GM21423 (cell line): ENCODE data around the gene KCNB1.
"Not testable (repeated sequence)": the region's sequence is repeated elsewhere in the genome, so short reads cannot be mapped to it uniquely, and the experiment has no call there.

Source experiments
- ATAC-seq: cut with Tn5 transposase; IDR thresholded peaks from one replicate; pipeline ENCODE4 v1.9.1; 2021; ENCODE audit warnings: mild to moderate bottlenecking, moderate library complexity; ENCODE audit not compliant: unreplicated experiment

KCNB1 gene

GRCh38 chr20:49330701-49331615 is 151.5 kb downstream of the KCNB1 start:
- ATAC-seq, result no peak

DNA sequence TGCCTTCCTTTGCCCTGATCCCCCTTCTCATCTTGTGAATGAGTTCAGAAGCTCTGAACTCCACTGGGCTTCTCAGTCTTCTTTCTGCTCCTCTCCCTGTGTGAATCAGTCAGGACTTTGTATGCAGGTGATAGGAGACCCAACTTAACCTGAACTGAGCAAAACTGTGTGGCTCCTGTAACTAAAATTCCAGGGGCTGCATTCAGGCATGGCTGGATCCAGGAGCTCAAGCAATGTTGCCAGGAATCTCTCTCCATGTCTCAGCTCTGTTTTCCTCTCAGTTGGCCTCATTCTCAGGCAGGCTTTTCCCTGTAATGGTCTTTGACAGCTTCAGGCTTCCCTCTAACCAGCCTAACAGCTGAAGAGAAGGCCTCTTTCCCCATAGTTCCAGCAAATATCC is 153.7 kb downstream of the KCNB1 start:
- no peak for ATAC-seq

DNA sequence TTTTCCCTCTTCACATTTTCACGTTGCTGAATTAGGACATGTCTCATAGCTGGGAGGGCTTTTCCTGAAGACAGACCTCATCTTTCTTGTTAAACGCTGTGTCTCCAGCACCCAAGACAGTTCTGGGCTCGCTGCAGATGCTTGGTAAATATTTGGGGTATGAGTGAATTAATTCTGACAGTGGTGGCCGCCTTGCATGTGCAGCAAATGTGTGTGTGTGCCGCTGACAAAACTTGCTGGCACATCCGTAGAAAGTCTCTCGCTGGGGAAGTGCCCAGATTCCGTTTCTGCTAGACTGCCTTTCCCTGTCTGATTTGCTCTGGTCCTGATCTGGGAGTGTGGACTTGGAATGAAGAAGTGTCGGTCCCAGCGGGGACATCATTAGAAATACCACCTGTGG is 156.4 kb downstream of the KCNB1 start:
- ATAC-seq, result no peak

- no peak for ATAC-seq
Measured at GRCh38 chr20:49324306-49324705, 158.2 kb downstream of the KCNB1 start.

GRCh38 chr20:49323622-49324238 is 158.7 kb downstream of the KCNB1 start:
- no peak for ATAC-seq

- ATAC-seq, result no peak
Measured at GRCh38 chr20:49320460-49320859, 162.0 kb downstream of the KCNB1 start.

DNA sequence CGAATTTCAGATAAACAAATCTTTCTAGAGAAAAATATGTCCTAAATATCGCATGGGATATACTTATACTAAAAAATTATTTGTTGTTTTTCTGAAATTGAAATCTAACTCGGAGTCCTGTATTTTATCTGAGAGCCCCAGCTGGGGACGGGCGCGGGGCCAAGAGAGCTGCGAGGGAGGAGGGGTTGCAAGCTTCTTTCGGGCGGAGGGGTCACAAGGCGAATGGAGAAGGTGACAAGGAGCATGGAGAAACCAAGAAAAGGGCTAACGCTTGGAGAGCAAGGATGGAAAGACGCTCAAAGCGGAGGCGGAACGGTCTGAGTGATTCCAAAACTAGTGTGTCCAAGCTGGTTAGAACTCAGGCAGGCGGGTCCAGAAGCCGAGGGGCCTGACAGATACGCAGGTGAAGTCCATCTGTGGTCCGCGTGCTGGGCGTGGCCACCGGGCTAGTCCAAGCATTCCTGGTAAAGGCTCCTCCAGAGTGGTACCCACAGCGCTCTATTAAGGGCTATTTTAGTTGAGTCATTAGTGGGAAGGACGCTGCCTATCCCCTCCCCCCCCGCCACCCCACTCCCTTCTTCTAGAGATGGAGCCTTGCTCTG is 163.2 kb downstream of the KCNB1 start:
- ATAC-seq, result no peak

- ATAC-seq, result no peak
Measured at GRCh38 chr20:49318430-49319207, 163.8 kb downstream of the KCNB1 start.

DNA sequence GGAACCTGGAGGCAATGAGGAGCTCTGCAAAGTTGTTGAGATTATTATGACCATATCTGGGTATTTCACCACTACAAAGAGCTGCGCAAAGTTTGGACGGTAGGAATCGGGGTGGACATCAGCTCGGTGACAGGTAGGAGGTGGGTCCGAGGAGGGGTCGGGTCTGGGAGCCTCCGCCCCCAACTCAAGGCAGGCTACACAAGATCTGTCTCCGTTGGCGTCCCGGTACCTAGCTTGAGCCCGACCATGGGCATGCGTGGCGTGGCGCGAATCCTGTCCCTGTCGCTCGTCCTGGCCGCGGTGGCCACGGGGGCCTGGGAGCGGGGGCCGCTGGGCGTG is 164.4 kb downstream of the KCNB1 start:
- ATAC-seq, result no peak

DNA sequence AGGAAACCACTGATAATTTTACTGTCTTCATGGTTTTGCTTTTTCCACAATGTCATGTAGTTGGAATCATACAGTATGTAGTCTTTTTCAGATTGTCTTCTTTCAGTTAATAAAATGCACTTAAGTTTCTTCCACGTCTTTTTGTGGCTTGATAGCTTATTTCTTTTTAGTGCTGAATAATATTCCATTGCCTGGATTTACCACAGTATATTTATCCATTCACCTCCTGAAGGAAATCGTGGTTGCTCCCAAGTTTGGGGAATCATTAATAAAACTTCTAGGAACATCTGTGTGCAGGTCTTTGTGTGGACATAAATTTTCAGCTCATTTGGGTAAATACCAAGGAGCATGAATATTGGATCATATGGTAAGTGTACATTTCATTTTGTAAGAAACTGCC is 165.8 kb downstream of the KCNB1 start:
- ATAC-seq, result no peak

GRCh38 chr20:49315580-49315979 is 166.9 kb downstream of the KCNB1 start:
- ATAC-seq, result no peak

- ATAC-seq, result not testable (repeated sequence)
Measured at GRCh38 chr20:49314052-49314451, 168.4 kb downstream of the KCNB1 start.
